AG09309 (cell line): ENCODE data around the gene DLX6.
A peak's percentile ranks its signal among the peaks of the same experiment; 100 is the strongest.

Experiments used
- DNase-seq: peaks from one replicate; pipeline ENCODE4 v3.0.0-alpha.2; 2010; ENCODE audit warnings: low read depth
- H3K4me3 ChIP-seq: 2 replicates; pipeline ENCODE4 v1.5.1; 2011; ENCODE audit warnings: mild to moderate bottlenecking, low read depth, low read length, moderate library complexity; ENCODE audit not compliant: control insufficient read depth
- TF ChIP-seq, protein P1 (sequence below): IDR thresholded peaks from 2 replicates; pipeline ENCODE4 v1.5.1; 2011; ENCODE audit warnings: mild to moderate bottlenecking, low read depth, low read length, inconsistent platforms; ENCODE audit not compliant: insufficient read depth, control insufficient read depth; ENCODE audit errors: missing control alignments

Gene DLX6

DNA sequence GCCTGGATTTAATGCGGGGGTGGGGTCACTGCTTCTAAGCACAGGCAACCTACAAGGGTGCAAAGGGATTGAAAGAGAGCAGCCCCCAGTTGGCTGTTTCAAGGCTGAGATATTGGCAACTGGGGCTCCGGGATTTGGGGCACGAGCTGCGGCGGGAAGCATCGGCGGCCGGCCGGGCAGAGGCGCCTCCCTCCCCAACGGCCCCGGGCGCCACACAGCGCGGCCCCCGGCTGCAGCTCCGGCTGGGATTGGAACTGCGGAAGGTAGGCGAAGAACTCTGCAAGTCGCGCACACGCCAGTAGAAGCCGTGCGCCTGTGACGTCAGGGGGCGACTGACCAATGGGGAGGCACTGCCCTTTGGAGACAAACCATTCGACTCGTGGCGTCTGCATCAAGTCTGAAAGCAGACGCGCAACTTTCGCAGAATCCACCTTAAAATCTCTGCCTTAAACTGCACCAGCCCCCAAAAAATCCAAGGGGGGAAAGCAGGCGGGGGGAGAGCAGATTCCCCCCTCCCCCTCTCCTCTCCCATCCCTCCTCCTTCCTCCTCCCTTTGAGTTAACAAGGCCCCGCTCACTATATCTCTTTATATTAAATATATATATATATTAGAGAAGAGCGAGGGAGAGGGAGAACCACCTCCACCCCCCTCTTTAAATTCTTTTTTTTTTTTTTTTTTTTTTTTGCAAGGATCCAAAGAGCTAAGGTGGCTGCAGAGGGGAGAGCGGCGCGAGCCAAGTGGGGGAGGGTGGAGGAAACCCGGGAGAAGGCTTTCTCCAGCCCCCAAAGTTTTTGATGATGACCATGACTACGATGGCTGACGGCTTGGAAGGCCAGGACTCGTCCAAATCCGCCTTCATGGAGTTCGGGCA, at the start of gene DLX6:
DLX6 (plus strand) TSS at position 371 of the 872 bp plus-strand sequence; CDS start at position 796, 425 bp downstream.
- DNase-seq: no peak
- TF ChIP-seq, protein P1, sequence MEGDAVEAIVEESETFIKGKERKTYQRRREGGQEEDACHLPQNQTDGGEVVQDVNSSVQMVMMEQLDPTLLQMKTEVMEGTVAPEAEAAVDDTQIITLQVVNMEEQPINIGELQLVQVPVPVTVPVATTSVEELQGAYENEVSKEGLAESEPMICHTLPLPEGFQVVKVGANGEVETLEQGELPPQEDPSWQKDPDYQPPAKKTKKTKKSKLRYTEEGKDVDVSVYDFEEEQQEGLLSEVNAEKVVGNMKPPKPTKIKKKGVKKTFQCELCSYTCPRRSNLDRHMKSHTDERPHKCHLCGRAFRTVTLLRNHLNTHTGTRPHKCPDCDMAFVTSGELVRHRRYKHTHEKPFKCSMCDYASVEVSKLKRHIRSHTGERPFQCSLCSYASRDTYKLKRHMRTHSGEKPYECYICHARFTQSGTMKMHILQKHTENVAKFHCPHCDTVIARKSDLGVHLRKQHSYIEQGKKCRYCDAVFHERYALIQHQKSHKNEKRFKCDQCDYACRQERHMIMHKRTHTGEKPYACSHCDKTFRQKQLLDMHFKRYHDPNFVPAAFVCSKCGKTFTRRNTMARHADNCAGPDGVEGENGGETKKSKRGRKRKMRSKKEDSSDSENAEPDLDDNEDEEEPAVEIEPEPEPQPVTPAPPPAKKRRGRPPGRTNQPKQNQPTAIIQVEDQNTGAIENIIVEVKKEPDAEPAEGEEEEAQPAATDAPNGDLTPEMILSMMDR: no peak
- H3K4me3 ChIP-seq: peak within 1 kb of the TSS; percentile 41

DNA sequence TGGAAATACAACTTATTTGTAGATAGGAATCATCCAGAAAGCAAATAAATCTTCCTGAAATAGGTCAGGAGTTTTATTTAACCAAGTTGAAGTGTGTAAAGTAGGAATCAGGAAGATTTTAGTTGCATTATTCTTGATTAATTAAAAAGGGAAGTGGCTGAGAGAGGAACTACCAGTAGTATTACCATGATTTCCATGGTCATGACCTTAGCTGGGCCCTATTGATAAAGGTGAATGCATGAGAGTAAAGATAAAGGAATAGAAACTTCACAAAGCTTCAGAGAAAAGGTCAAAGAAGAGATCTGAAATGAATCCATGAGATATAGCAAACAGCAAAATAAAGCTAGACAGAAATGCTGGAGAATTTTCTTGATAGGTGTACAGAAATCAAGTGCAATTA, 46.2 kb upstream of the DLX6 start:
- DNase-seq: no peak
- H3K4me3 ChIP-seq: no peak overlapping the region
- TF ChIP-seq, protein P1: no peak

DNA sequence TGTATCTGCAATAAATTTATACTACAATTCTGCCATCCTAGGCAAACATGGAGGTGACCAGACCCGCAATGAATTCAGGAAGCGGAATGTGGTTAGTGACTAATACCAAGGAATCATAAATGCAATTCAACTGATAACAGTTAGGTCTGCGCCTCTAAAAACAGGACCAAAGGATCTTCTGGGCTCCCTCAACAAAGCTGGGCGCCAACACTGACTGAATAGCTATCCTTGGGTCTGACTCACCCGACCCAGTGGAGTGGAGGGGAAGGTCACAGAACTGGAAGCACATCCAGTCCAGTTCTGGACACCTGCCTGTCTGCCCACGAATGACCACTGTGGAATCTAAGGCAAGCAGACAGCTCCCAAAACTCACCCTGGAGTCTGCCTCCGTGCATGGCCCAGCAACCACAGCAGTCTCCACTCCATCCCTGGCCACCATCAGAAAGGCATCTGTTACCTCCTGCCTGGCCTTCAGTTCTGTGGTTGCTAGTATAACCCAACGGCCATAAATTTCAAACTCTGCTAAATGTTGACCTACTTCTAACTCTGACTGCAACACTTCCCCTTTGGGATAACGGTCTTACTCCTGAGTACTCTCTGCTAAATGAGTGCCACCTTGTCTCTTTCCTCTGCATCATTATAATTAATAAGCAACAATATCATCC, 43.0 kb upstream of the DLX6 start:
- TF ChIP-seq, protein P1: no peak
- no peak for DNase-seq
- no peak overlapping the region for H3K4me3 ChIP-seq

- no peak overlapping the region for H3K4me3 ChIP-seq
- no peak for DNase-seq
- TF ChIP-seq, protein P1: no peak
Observed at GRCh38 chr7:96968981-96969380, 36.4 kb upstream of the DLX6 start.

DNA sequence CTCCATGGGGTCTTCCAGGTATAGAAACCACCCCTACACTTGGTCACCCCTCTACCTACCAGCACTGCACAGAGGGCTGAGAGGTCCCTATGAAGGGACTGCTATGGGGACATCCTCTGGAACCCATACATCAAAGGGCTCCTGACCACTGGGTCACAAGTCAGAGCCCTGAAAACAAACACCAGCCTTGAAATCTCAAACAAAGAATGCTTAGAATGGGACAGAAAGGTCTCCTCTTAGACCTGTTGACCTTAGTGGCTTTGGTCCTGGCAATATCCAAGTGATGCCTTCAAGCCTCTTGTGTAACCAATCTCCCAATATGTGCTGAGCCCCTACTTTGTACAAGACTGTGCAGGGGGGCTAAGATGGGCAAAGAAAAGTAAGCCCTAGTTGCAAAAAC, 34.6 kb upstream of the DLX6 start:
- DNase-seq: no peak
- H3K4me3 ChIP-seq: no peak overlapping the region
- TF ChIP-seq, protein P1: no peak

- no peak overlapping the region for H3K4me3 ChIP-seq
- TF ChIP-seq, protein P1: no peak
- DNase-seq: no peak
Observed at GRCh38 chr7:96973986-96974385, 31.4 kb upstream of the DLX6 start.
